Measurements from ENCODE around the gene P4HA1. TPM values are rescaled to one million over a fixed set of nuclear protein-coding genes. Genes with fewer than 3 reads are reported as not detected.

The P4HA1 gene
- total RNA-seq, 1 experiment from 2014 or later: 34.4 TPM

DNA sequence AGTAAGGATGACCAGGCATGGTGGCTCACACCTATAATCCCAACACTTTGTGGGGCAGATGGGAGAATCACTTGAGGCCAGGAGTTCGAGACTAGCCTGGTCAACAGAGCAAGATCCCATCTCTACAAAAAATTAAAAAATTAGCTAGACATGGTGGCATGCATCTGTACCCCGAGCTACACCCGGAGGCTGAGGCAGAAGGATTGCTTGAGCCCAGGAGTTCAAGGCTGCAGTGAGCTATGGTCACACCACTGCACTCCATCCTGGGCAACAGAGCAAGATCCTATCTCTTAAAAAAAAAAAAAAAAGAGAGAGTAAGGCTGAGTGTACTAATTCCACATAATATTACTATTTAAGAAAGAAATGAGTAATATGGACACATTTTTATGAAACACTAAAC is 3.8 kb downstream of the P4HA1 start:
- H3K9me3 Mint-ChIP-seq: no peaks in the 10 kb centered on the region
- TF ChIP-seq NR2C2 (CRISPR knock-in tag; IDR thresholded peaks at IDR 0.05) (no peak), SOX15 (CRISPR knock-in tag; IDR thresholded peaks at IDR 0.05) (no peak), ZNF317 (CRISPR knock-in tag; IDR thresholded peaks at IDR 0.05; ENCODE audit: borderline replicate concordance, low read depth) (no peak), ZNF121 (CRISPR knock-in tag; IDR thresholded peaks at IDR 0.05) (0 out of 2 replicates have a peak, but pooled peaks have one; percentile 44)
- H3K4me3 Mint-ChIP-seq: no peak overlapping the region
- no peaks in the 10 kb centered on the region for H3K36me3 Mint-ChIP-seq
- DNase-seq (ENCODE audit: low spot score) (no peak), ATAC-seq (no peak)
- H3K27me3 Mint-ChIP-seq (ENCODE audit: low read depth): no peaks in the 10 kb centered on the region
- ChIA-PET CTCF (no interaction called here), POLR2A (no interaction called here)
- peaks cover 18% of the 10 kb centered on the region for H3K4me1 Mint-ChIP-seq
- H3K27ac Mint-ChIP-seq: no peak overlapping the region

DNA sequence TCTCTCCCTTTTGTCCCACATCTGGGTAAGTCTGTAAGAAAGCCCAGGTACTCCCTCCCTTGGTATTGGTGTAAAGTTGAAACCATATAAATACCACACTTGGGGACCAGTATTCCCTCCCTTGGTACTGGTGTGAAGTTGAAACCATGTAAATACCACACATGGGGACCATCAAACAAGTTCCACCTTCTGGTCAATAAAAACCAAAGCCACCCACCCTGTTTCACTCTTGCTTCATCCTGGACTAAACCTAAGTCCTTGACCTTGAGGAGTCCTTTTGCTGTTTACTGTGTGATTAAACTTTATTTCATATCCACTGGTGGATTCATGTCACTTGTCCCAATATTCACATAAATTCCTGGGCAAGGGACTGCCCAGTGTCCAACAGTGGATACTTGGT is 8.4 kb downstream of the P4HA1 start:
- Mint-ChIP-seq H3K4me1 (0 out of 2 replicates have a peak, but pooled peaks cover under 1% of the 10 kb centered on the region), H3K27me3 (ENCODE audit: low read depth) (no peaks in the 10 kb centered on the region), H3K9me3 (no peaks in the 10 kb centered on the region), H3K36me3 (no peaks in the 10 kb centered on the region), H3K27ac (no peak overlapping the region), H3K4me3 (no peak overlapping the region)
- DNase-seq (ENCODE audit: low spot score) (no peak), ATAC-seq (no peak)
- CTCF ChIA-PET: no interaction called here
- TF ChIP-seq GABPB1 (CRISPR knock-in tag; IDR thresholded peaks at IDR 0.05) (0 out of 2 replicates have a peak, but pooled peaks have one; percentile 40), ETV6 (CRISPR knock-in tag; IDR thresholded peaks at IDR 0.05) (no peak)
- POLR2A ChIA-PET: no interaction called here

DNA sequence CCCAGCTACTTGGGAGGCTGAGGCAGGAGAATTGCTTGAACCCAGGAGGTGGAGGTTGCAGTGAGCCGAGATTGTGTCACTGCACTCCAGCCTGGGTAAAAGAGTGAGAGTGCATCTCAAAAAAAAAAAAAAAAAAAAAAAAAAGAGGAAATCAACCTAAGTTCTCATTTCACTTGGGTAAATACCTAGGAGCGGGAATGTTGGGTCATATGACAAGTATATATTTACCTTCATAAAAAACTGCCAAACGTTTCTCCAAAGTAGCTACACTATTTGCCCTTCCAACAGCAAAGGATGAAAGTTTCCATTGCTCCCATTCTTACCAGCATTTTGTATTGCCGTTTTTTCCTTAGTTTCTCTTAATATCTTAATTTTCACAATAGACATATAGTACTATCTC is 9.8 kb downstream of the P4HA1 start:
- DNase-seq (ENCODE audit: low spot score) (no peak), ATAC-seq (no peak)
- Mint-ChIP-seq H3K9me3 (no peaks in the 10 kb centered on the region), H3K36me3 (no peaks in the 10 kb centered on the region), H3K4me1 (no peaks in the 10 kb centered on the region), H3K27ac (no peak overlapping the region), H3K27me3 (ENCODE audit: low read depth) (no peaks in the 10 kb centered on the region), H3K4me3 (no peak overlapping the region)
- no peak for TF ChIP-seq NR1H2 (CRISPR knock-in tag; IDR thresholded peaks at IDR 0.05)
- TF ChIP-seq NFE2L1 (CRISPR knock-in tag; IDR thresholded peaks at IDR 0.05): no peak
- TF ChIP-seq ZNF138 (CRISPR knock-in tag; conservative IDR thresholded peaks at IDR 0.05): no peak
- no peak for TF ChIP-seq NR2C2 (CRISPR knock-in tag; IDR thresholded peaks at IDR 0.05)
- TF ChIP-seq OVOL2 (CRISPR knock-in tag; IDR thresholded peaks at IDR 0.05; ENCODE audit: borderline replicate concordance): no peak
- no peak for TF ChIP-seq HMGA2 (CRISPR knock-in tag; IDR thresholded peaks at IDR 0.05)
- no peak for TF ChIP-seq ZNF416 (CRISPR knock-in tag; IDR thresholded peaks at IDR 0.05)
- no peak for TF ChIP-seq MYBL2 (CRISPR knock-in tag; IDR thresholded peaks at IDR 0.05)
- no peak for TF ChIP-seq GABPB1 (CRISPR knock-in tag; IDR thresholded peaks at IDR 0.05)
- no peak for TF ChIP-seq SMAD3 (CRISPR knock-in tag; IDR thresholded peaks at IDR 0.05; ENCODE audit: borderline replicate concordance)
- TF ChIP-seq ETV6 (CRISPR knock-in tag; IDR thresholded peaks at IDR 0.05): no peak
- TF ChIP-seq, protein P1, sequence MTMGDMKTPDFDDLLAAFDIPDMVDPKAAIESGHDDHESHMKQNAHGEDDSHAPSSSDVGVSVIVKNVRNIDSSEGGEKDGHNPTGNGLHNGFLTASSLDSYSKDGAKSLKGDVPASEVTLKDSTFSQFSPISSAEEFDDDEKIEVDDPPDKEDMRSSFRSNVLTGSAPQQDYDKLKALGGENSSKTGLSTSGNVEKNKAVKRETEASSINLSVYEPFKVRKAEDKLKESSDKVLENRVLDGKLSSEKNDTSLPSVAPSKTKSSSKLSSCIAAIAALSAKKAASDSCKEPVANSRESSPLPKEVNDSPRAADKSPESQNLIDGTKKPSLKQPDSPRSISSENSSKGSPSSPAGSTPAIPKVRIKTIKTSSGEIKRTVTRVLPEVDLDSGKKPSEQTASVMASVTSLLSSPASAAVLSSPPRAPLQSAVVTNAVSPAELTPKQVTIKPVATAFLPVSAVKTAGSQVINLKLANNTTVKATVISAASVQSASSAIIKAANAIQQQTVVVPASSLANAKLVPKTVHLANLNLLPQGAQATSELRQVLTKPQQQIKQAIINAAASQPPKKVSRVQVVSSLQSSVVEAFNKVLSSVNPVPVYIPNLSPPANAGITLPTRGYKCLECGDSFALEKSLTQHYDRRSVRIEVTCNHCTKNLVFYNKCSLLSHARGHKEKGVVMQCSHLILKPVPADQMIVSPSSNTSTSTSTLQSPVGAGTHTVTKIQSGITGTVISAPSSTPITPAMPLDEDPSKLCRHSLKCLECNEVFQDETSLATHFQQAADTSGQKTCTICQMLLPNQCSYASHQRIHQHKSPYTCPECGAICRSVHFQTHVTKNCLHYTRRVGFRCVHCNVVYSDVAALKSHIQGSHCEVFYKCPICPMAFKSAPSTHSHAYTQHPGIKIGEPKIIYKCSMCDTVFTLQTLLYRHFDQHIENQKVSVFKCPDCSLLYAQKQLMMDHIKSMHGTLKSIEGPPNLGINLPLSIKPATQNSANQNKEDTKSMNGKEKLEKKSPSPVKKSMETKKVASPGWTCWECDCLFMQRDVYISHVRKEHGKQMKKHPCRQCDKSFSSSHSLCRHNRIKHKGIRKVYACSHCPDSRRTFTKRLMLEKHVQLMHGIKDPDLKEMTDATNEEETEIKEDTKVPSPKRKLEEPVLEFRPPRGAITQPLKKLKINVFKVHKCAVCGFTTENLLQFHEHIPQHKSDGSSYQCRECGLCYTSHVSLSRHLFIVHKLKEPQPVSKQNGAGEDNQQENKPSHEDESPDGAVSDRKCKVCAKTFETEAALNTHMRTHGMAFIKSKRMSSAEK (CRISPR knock-in tag; IDR thresholded peaks at IDR 0.05; ENCODE audit: borderline replicate concordance): no peak
- TF ChIP-seq, protein P2, sequence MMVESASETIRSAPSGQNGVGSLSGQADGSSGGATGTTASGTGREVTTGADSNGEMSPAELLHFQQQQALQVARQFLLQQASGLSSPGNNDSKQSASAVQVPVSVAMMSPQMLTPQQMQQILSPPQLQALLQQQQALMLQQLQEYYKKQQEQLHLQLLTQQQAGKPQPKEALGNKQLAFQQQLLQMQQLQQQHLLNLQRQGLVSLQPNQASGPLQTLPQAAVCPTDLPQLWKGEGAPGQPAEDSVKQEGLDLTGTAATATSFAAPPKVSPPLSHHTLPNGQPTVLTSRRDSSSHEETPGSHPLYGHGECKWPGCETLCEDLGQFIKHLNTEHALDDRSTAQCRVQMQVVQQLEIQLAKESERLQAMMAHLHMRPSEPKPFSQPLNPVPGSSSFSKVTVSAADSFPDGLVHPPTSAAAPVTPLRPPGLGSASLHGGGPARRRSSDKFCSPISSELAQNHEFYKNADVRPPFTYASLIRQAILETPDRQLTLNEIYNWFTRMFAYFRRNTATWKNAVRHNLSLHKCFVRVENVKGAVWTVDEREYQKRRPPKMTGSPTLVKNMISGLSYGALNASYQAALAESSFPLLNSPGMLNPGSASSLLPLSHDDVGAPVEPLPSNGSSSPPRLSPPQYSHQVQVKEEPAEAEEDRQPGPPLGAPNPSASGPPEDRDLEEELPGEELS (CRISPR knock-in tag; IDR thresholded peaks at IDR 0.05): no peak
- CTCF ChIA-PET: interaction anchor here (0.7 kb wide), 1 partner anchor 22 kb away, joined by 3 read pairs; no protein-coding TSS in a partner anchor
- POLR2A ChIA-PET: interaction anchor here (0.7 kb wide), 1 partner anchor 559 kb away, joined by 3 read pairs; no protein-coding TSS in a partner anchor

Measured in WTC11 (cell line).